Activated CD4-positive, alpha-beta T cell treated with anti-CD3 and anti-CD28 coated beads for 48 hours (primary cell): Measurements from ENCODE around the gene COL23A1.

Experiments
- DNase-seq: peaks from one replicate; pipeline ENCODE4 v3.0.0-alpha.2; 2020

COL23A1 gene

GRCh38 chr5:178530526-178530925 is 59.7 kb downstream of the COL23A1 start:
- DNase-seq, result no peak

- DNase-seq, result no peak
Observed at GRCh38 chr5:178529080-178529479, 61.1 kb downstream of the COL23A1 start.

GRCh38 chr5:178527458-178528307 is 62.5 kb downstream of the COL23A1 start:
- no peak for DNase-seq

- no peak for DNase-seq
Observed at GRCh38 chr5:178526773-178527457, 63.3 kb downstream of the COL23A1 start.

GRCh38 chr5:178525906-178526732 is 64.1 kb downstream of the COL23A1 start:
- DNase-seq, result no peak

GRCh38 chr5:178524093-178524882 is 65.9 kb downstream of the COL23A1 start:
- no peak for DNase-seq

- DNase-seq, result no peak
Observed at GRCh38 chr5:178522361-178522760, 67.8 kb downstream of the COL23A1 start.

- no peak for DNase-seq
Observed at GRCh38 chr5:178520851-178521250, 69.3 kb downstream of the COL23A1 start.

- no peak for DNase-seq
Observed at GRCh38 chr5:178519804-178520203, 70.4 kb downstream of the COL23A1 start.

- no peak for DNase-seq
Observed at GRCh38 chr5:178519155-178519554, 71.0 kb downstream of the COL23A1 start.

- no peak for DNase-seq
Observed at GRCh38 chr5:178516504-178517235, 73.5 kb downstream of the COL23A1 start.

- no peak for DNase-seq
Observed at GRCh38 chr5:178515776-178516503, 74.3 kb downstream of the COL23A1 start.

- DNase-seq, result no peak
Observed at GRCh38 chr5:178514851-178515418, 75.3 kb downstream of the COL23A1 start.

GRCh38 chr5:178511172-178511571 is 79.0 kb downstream of the COL23A1 start:
- no peak for DNase-seq

- DNase-seq, result no peak
Observed at GRCh38 chr5:178509491-178510057, 80.6 kb downstream of the COL23A1 start.

GRCh38 chr5:178507151-178507932 is 82.9 kb downstream of the COL23A1 start:
- DNase-seq, result no peak

GRCh38 chr5:178505639-178506407 is 84.4 kb downstream of the COL23A1 start:
- no peak for DNase-seq

- DNase-seq, result no peak
Observed at GRCh38 chr5:178504340-178504960, 85.7 kb downstream of the COL23A1 start.
